ENCODE data around the gene FHL3.
A peak's percentile ranks its signal among the peaks of the same experiment; 100 is the strongest.

FHL3 gene

GRCh38 chr1:38014171-38014570, 8.9 kb upstream of the FHL3 start:
- no peak for DNase-seq (ENCODE audit: low spot score)

- DNase-seq (ENCODE audit: low spot score): no peak
Measured at GRCh38 chr1:38013227-38013622, 7.9 kb upstream of the FHL3 start.

- DNase-seq (ENCODE audit: low spot score): peak; percentile 99
Measured at GRCh38 chr1:38012363-38013226, 7.3 kb upstream of the FHL3 start, which contains the start of gene UTP11. TSS of gene UTP11 (plus strand) at chr1:38012734. CDS start at chr1:38012803, 69 bp downstream.

- no peak for DNase-seq (ENCODE audit: low spot score)
Measured at GRCh38 chr1:38009841-38010180, 4.5 kb upstream of the FHL3 start.

GRCh38 chr1:38009088-38009840, 4.0 kb upstream of the FHL3 start:
- no peak for DNase-seq (ENCODE audit: low spot score)

GRCh38 chr1:38006008-38006828, 904 bp upstream of the FHL3 start:
- DNase-seq (ENCODE audit: low spot score): no peak

GRCh38 chr1:38004284-38005108, 818 bp downstream of the FHL3 start:
- no peak for DNase-seq (ENCODE audit: low spot score)

- no peak for DNase-seq (ENCODE audit: low spot score)
Measured at GRCh38 chr1:38003261-38004250, 1.8 kb downstream of the FHL3 start.

GRCh38 chr1:38000529-38001455, 4.5 kb downstream of the FHL3 start:
- no peak for DNase-seq (ENCODE audit: low spot score)

GRCh38 chr1:38000233-38000528, 5.1 kb downstream of the FHL3 start:
- no peak for DNase-seq (ENCODE audit: low spot score)

GRCh38 chr1:37999430-38000232, 5.7 kb downstream of the FHL3 start:
- no peak for DNase-seq (ENCODE audit: low spot score)

GRCh38 chr1:37998913-37999429, 6.3 kb downstream of the FHL3 start:
- no peak for DNase-seq (ENCODE audit: low spot score)

- DNase-seq (ENCODE audit: low spot score): no peak
Measured at GRCh38 chr1:37998089-37998808, 7.1 kb downstream of the FHL3 start.

GRCh38 chr1:37997256-37998088, 7.8 kb downstream of the FHL3 start:
- DNase-seq (ENCODE audit: low spot score): no peak

- peak; percentile 56 for DNase-seq (ENCODE audit: low spot score)
Measured at GRCh38 chr1:37995751-37996345, 9.5 kb downstream of the FHL3 start.
